ENCODE results near the gene MYLIP.

DNA sequence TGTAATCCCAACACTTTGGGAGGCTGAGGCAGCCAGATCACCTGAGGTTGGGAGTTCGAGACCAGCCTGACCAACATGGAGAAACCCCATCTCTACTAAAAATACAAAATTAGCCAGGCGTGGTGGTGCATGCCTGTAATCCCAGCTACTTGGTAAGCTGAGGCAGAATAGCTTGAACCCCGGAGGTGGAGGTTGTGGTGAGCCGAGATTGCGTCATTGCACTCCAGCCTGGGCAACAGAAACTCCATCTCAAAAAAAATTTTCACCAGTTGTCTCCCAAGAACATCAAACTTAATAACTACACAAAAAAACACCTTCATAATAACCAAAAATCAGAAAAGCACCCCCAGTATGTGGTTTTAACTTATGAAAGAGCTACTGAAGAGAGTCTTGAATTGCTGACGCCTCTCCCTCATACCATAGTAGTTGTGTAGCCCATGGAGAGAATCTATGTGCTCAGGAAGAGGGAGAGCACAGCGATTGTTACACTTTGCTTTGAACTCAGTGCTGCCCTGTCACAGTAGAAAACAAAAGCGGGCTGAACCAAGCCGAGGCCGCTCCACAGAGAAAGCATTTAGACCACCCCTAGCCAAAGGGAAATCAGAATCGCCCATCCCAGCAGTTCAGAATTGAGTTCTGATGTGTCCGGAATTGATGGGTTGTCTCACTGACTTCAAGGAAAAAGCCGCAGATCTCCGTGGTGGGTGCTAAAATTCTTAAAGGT is 67.5 kb downstream of the MYLIP start:
- TF ChIP-seq, protein P1, sequence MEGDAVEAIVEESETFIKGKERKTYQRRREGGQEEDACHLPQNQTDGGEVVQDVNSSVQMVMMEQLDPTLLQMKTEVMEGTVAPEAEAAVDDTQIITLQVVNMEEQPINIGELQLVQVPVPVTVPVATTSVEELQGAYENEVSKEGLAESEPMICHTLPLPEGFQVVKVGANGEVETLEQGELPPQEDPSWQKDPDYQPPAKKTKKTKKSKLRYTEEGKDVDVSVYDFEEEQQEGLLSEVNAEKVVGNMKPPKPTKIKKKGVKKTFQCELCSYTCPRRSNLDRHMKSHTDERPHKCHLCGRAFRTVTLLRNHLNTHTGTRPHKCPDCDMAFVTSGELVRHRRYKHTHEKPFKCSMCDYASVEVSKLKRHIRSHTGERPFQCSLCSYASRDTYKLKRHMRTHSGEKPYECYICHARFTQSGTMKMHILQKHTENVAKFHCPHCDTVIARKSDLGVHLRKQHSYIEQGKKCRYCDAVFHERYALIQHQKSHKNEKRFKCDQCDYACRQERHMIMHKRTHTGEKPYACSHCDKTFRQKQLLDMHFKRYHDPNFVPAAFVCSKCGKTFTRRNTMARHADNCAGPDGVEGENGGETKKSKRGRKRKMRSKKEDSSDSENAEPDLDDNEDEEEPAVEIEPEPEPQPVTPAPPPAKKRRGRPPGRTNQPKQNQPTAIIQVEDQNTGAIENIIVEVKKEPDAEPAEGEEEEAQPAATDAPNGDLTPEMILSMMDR (tag by site-specific recombination; IDR thresholded peaks at IDR 0.05): no peak
- TF ChIP-seq, protein P2, sequence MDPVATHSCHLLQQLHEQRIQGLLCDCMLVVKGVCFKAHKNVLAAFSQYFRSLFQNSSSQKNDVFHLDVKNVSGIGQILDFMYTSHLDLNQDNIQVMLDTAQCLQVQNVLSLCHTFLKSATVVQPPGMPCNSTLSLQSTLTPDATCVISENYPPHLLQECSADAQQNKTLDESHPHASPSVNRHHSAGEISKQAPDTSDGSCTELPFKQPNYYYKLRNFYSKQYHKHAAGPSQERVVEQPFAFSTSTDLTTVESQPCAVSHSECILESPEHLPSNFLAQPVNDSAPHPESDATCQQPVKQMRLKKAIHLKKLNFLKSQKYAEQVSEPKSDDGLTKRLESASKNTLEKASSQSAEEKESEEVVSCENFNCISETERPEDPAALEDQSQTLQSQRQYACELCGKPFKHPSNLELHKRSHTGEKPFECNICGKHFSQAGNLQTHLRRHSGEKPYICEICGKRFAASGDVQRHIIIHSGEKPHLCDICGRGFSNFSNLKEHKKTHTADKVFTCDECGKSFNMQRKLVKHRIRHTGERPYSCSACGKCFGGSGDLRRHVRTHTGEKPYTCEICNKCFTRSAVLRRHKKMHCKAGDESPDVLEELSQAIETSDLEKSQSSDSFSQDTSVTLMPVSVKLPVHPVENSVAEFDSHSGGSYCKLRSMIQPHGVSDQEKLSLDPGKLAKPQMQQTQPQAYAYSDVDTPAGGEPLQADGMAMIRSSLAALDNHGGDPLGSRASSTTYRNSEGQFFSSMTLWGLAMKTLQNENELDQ (tag by site-specific recombination; IDR thresholded peaks at IDR 0.05; ENCODE audit: low read depth): no peak
- TF ChIP-seq ZNF560 (tag by site-specific recombination; IDR thresholded peaks at IDR 0.05; ENCODE audit: borderline replicate concordance): no peak
- TF ChIP-seq, protein P3, sequence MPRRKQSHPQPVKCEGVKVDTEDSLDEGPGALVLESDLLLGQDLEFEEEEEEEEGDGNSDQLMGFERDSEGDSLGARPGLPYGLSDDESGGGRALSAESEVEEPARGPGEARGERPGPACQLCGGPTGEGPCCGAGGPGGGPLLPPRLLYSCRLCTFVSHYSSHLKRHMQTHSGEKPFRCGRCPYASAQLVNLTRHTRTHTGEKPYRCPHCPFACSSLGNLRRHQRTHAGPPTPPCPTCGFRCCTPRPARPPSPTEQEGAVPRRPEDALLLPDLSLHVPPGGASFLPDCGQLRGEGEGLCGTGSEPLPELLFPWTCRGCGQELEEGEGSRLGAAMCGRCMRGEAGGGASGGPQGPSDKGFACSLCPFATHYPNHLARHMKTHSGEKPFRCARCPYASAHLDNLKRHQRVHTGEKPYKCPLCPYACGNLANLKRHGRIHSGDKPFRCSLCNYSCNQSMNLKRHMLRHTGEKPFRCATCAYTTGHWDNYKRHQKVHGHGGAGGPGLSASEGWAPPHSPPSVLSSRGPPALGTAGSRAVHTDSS (tag by site-specific recombination; IDR thresholded peaks at IDR 0.05): no peak
- TF ChIP-seq, protein P4, sequence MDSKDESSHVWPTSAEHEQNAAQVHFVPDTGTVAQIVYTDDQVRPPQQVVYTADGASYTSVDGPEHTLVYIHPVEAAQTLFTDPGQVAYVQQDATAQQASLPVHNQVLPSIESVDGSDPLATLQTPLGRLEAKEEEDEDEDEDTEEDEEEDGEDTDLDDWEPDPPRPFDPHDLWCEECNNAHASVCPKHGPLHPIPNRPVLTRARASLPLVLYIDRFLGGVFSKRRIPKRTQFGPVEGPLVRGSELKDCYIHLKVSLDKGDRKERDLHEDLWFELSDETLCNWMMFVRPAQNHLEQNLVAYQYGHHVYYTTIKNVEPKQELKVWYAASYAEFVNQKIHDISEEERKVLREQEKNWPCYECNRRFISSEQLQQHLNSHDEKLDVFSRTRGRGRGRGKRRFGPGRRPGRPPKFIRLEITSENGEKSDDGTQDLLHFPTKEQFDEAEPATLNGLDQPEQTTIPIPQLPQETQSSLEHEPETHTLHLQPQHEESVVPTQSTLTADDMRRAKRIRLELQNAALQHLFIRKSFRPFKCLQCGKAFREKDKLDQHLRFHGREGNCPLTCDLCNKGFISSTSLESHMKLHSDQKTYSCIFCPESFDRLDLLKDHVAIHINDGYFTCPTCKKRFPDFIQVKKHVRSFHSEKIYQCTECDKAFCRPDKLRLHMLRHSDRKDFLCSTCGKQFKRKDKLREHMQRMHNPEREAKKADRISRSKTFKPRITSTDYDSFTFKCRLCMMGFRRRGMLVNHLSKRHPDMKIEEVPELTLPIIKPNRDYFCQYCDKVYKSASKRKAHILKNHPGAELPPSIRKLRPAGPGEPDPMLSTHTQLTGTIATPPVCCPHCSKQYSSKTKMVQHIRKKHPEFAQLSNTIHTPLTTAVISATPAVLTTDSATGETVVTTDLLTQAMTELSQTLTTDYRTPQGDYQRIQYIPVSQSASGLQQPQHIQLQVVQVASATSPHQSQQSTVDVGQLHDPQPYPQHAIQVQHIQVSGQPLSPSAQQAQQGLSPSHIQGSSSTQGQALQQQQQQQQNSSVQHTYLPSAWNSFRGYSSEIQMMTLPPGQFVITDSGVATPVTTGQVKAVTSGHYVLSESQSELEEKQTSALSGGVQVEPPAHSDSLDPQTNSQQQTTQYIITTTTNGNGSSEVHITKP (tag by site-specific recombination; IDR thresholded peaks at IDR 0.05): no peak
- TF ChIP-seq SALL2 (tag by site-specific recombination; IDR thresholded peaks at IDR 0.05; ENCODE audit: borderline replicate concordance): no peak
- no peak for TF ChIP-seq KLF9 (tag by site-specific recombination; IDR thresholded peaks at IDR 0.05; ENCODE audit: low read depth)
